GM12878 (cell line): Measurements from ENCODE around the gene CTPS1. TPM values are rescaled to one million over a fixed set of nuclear protein-coding genes. Genes with fewer than 3 reads are reported as not detected.

ENCODE experiments used
- ATAC-seq: fragments of 200-7000 bp; cut with Tn5 transposase; 3 replicates; pipeline ENCODE4 v1.9.1; 2020; ENCODE audit warnings: mild to moderate bottlenecking, moderate library complexity
- BruUV-seq: library from RNA; stranded (reverse); fragments of 400-500 nt; replicated peaks from 2 replicates; lab custom pipeline; 2021; lab: Mats Ljungman, UMichigan
- CTCF ChIA-PET: fragments of 300-600 bp; sonication (Branson Sonifier 250); formaldehyde crosslinking; extraction: SDS; loops from one replicate; lab custom pipeline; 2021; ENCODE audit warnings: inconsistent platforms; lab: Yijun Ruan, JAX
- POLR2A ChIA-PET: fragments of 350-600 bp; formaldehyde crosslinking; extraction: SDS; loops from one replicate; lab custom pipeline; 2021; ENCODE audit warnings: inconsistent platforms; lab: Charles Lee
- RAD21 ChIA-PET: fragments of 300-600 bp; sonication (Branson Sonifier 250); formaldehyde crosslinking; loops from one replicate; lab custom pipeline; 2023; ENCODE audit warnings: antibody characterized with exemption; ENCODE audit not compliant: unreplicated experiment; lab: Charles Lee
- SMC1A ChIA-PET: fragments of 300-600 bp; sonication (Branson Sonifier 250); formaldehyde crosslinking; loops from one replicate; lab custom pipeline; 2023; ENCODE audit not compliant: unreplicated experiment, uncharacterized antibody; lab: Charles Lee
- DNase-seq: peaks from one replicate; pipeline ENCODE4 v3.0.0-alpha.2; 2011; ENCODE audit warnings: low read depth, low spot score
- FAIRE-seq: peaks from 3 replicates; lab custom pipeline; 2011; peaks lifted over from hg19 to GRCh38; lab: Jason Lieb, UNC
- H2AFZ ChIP-seq: 2 replicates; pipeline ENCODE4 v1.6.0; 2011; ENCODE audit warnings: low read depth, low read length, control low read depth; ENCODE audit not compliant: control insufficient read depth
- H3K27ac ChIP-seq: 2 replicates; pipeline ENCODE4 v1.5.1; 2011; ENCODE audit warnings: control low read depth; ENCODE audit not compliant: control insufficient read depth, insufficient read depth
- H3K27me3 ChIP-seq, 2 experiments: replicated peaks in 1 of 2; 2 replicates each; pipeline versions ENCODE4 v1.6.0 to v1.6.1; 2011; ENCODE audit warnings: low read length in 1 of 2; ENCODE audit not compliant: control insufficient read depth in 2 of 2, insufficient read depth in 2 of 2
- H3K36me3 ChIP-seq, 2 experiments: 2 replicates each; pipeline ENCODE4 v1.5.1; 2011; ENCODE audit warnings: low read length in 1 of 2; ENCODE audit not compliant: control insufficient read depth in 2 of 2, insufficient read depth in 2 of 2
- H3K4me1 ChIP-seq: 2 replicates; pipeline ENCODE4 v1.6.1; 2011; ENCODE audit warnings: mild to moderate bottlenecking, low read length, moderate library complexity, mixed read lengths; ENCODE audit not compliant: control insufficient read depth, insufficient read depth
- H3K4me2 ChIP-seq: 2 replicates; pipeline ENCODE4 v1.6.0; 2011; ENCODE audit warnings: control low read depth; ENCODE audit not compliant: control insufficient read depth, insufficient read depth
- H3K4me3 ChIP-seq: fragments of 200-600 bp; sonication (generic); 2 replicates; pipeline ENCODE4 v1.5.1; 2016
- H3K79me2 ChIP-seq: 2 replicates; pipeline ENCODE4 v1.6.0; 2011; ENCODE audit warnings: low read length; ENCODE audit not compliant: control insufficient read depth, insufficient read depth
- H3K9ac ChIP-seq: 2 replicates; pipeline ENCODE4 v1.8.0; 2011; ENCODE audit warnings: low read length, control low read depth, mixed read lengths; ENCODE audit not compliant: control insufficient read depth, insufficient read depth
- H3K9me3 ChIP-seq: replicated peaks from 3 replicates; pipeline ENCODE4 v1.5.1; 2011; ENCODE audit warnings: mild to moderate bottlenecking, low read length; ENCODE audit not compliant: control insufficient read depth, insufficient read depth
- H4K20me1 ChIP-seq: 2 replicates; pipeline ENCODE4 v1.6.0; 2011; ENCODE audit not compliant: control insufficient read depth, insufficient read depth
- CBX5 ChIP-seq: sonication (generic); IDR thresholded peaks from 2 replicates; pipeline ENCODE4 v1.6.1; 2016; ENCODE audit warnings: low read depth, moderate library complexity, mild to moderate bottlenecking, inconsistent platforms
- CEBPB ChIP-seq, 2 experiments: fragments of 150-350 bp in 1 of 2; IDR thresholded peaks; 2 replicates each; pipeline ENCODE4 v1.6.1; 2012 to 2014; ENCODE audit warnings: low read depth in 2 of 2, low read length in 2 of 2, borderline replicate concordance in 1 of 2, inconsistent platforms in 1 of 2
- CREM ChIP-seq: IDR thresholded peaks from 2 replicates; pipeline ENCODE4 v1.6.1; 2014; ENCODE audit warnings: antibody characterized with exemption, low read depth
- IKZF2 ChIP-seq, 2 experiments: fragments of 450-650 bp; IDR thresholded peaks; 2 replicates each; pipeline ENCODE4 v1.6.1; 2017; ENCODE audit warnings: mild to moderate bottlenecking in 2 of 2, moderate library complexity in 2 of 2
- MYC ChIP-seq: IDR thresholded peaks from 2 replicates; pipeline ENCODE4 v1.6.1; 2011; ENCODE audit warnings: mild to moderate bottlenecking, low read length, moderate library complexity, inconsistent platforms; ENCODE audit not compliant: insufficient read depth, insufficient replicate concordance, insufficient read length, severe bottlenecking
- POLR2A ChIP-seq: IDR thresholded peaks from 2 replicates; pipeline ENCODE4 v1.6.1; 2011; ENCODE audit warnings: low read depth, mild to moderate bottlenecking, low read length
- POLR2AphosphoS5 ChIP-seq: IDR thresholded peaks from 2 replicates; pipeline ENCODE4 v1.6.1; 2011; ENCODE audit warnings: mild to moderate bottlenecking, low read length, inconsistent platforms
- RAD21 ChIP-seq: IDR thresholded peaks from 2 replicates; pipeline ENCODE4 v1.6.1; 2011; ENCODE audit warnings: mild to moderate bottlenecking, low read depth, low read length, moderate library complexity; ENCODE audit not compliant: insufficient read depth
- RAD51 ChIP-seq: fragments of 450-650 bp; IDR thresholded peaks from 2 replicates; pipeline ENCODE4 v1.6.1; 2016; ENCODE audit warnings: moderate library complexity, mild to moderate bottlenecking, inconsistent platforms
- RBBP5 ChIP-seq: fragments of 200-600 bp; sonication (generic); conservative IDR thresholded peaks from 2 replicates; pipeline ENCODE4 v1.6.1; 2016
- RELA ChIP-seq: fragments of 450-650 bp; IDR thresholded peaks from 2 replicates; pipeline ENCODE4 v1.8.0; 2014; ENCODE audit warnings: borderline replicate concordance; ENCODE audit not compliant: partially characterized antibody
- SP1 ChIP-seq: IDR thresholded peaks from one replicate; pipeline ENCODE4 v1.6.1; 2011; ENCODE audit warnings: low read depth, low read length
- SREBF2 ChIP-seq: IDR thresholded peaks from 2 replicates; pipeline ENCODE4 v1.6.1; 2012; ENCODE audit warnings: mild to moderate bottlenecking, low read length
- TCF3 ChIP-seq: IDR thresholded peaks from 2 replicates; pipeline ENCODE4 v1.6.1; 2012; ENCODE audit warnings: low read depth, mild to moderate bottlenecking, low read length, borderline replicate concordance; ENCODE audit not compliant: insufficient read depth
- ZNF217 ChIP-seq: fragments of 450-650 bp; IDR thresholded peaks from 2 replicates; pipeline ENCODE4 v1.6.1; 2017; ENCODE audit warnings: antibody characterized with exemption, mild to moderate bottlenecking
- ZSCAN29 ChIP-seq: fragments of 450-650 bp; IDR thresholded peaks from 2 replicates; pipeline ENCODE4 v1.6.1; 2017; ENCODE audit warnings: mild to moderate bottlenecking, moderate library complexity
- WGBS: methylation state at CpG from one replicate; pipeline ENCODE4 v1.1.6; 2016; ENCODE audit warnings: low lambda C conversion rate; ENCODE audit not compliant: insufficient replicate concordance, insufficient coverage; ENCODE audit errors: missing lambda C conversion rate; 5-methylcytosine and 5-hydroxymethylcytosine counted together
- in situ Hi-C: fragments of 300-500 bp; cut with MboI; formaldehyde crosslinking; loops from 9 replicates; pipeline ENCODE4 v1.14.3; 2018; ENCODE audit warnings: mixed read lengths
- intact Hi-C: fragments of 100-400 bp; cut with micrococcal nuclease; formaldehyde crosslinking; loops from one replicate; pipeline ENCODE4 v1.14.2; 2022; ENCODE audit not compliant: unreplicated experiment
- polyA plus RNA-seq, 11 experiments: library from polyadenylated mRNA; depleted of rRNA in 4 of 11; unstranded in 6 of 11; stranded (reverse) in 5 of 11; fragments of >200 nt; fragmentation: Nextera tagmentation in 4 of 11; fragmentation: Illumina TruSeq in 1 of 11; extraction: Ambion mirVana in 4 of 11; extraction: Trizol in 1 of 11; gene quantifications; 1 replicate in 1 of 11; 2 replicates in 10 of 11; pipeline versions ENCODE4 v1.2.1 to v1.2.3, GENCODE V29; 2011 to 2016; ENCODE audit warnings: inconsistent platforms in 2 of 11, missing spikeins in 2 of 11, low read depth in 1 of 11
- total RNA-seq, 4 experiments: library from RNA; depleted of rRNA in 3 of 4; stranded (reverse); fragments of >200 nt in 3 of 4; fragmentation: Illumina TruSeq in 1 of 4; extraction: Trizol in 1 of 4; gene quantifications; 2 replicates each; pipeline versions ENCODE4 v1.2.1 to v1.2.3, GENCODE V29; 2013 to 2021
- TF ChIP-seq, protein P1 (sequence below): IDR thresholded peaks from 2 replicates; pipeline ENCODE4 v1.6.1; 2012; ENCODE audit warnings: low read length, inconsistent platforms
- TF ChIP-seq, protein P2 (sequence below): fragments of 450-650 bp; IDR thresholded peaks from 2 replicates; pipeline ENCODE4 v1.6.1; 2016; ENCODE audit warnings: mild to moderate bottlenecking

The CTPS1 gene
- total and polyA plus RNA-seq, 10 of the 15 experiments (the other 5 are each of a cell fraction or from before 2014, with no cell fraction given), result 27.5 to 106 (median 62.8) TPM

GRCh38 chr1:41018018-41018410 is 38.5 kb downstream of the CTPS1 start:
- 79% methylated on average over 8 of the region's 8 CpGs for WGBS
- ChIA-PET POLR2A (no interaction called here), CTCF (interaction anchor here (0.6 kb wide), 1 partner anchor 14 kb away, joined by 3 read pairs; no protein-coding TSS in a partner anchor)

GRCh38 chr1:41019353-41019745 is 39.9 kb downstream of the CTPS1 start:
- ChIA-PET CTCF (no interaction called here), POLR2A (no interaction called here), RAD21 (no interaction called here), SMC1A (interaction anchor here (1.0 kb wide), 1 partner anchor 94 kb away, joined by 3 read pairs; no protein-coding TSS in a partner anchor)
- H3K4me2 ChIP-seq, result no peak overlapping the region
- H3K36me3 ChIP-seq, result peaks cover 4 to 25% of the 10 kb centered on the region in 2 experiments; a peak in 2 of 4 replicates
- no peak for ATAC-seq
- FAIRE-seq, result no peak
- DNase-seq, result no peak
- H3K79me2 ChIP-seq, result no peaks in the 10 kb centered on the region
- H3K27ac ChIP-seq, result no peak overlapping the region
- BruUV-seq, result no TSS peak
- no peak overlapping the region for H2AFZ ChIP-seq
- no peaks in the 10 kb centered on the region for H3K27me3 ChIP-seq
- in situ Hi-C loops, result no loop called here
- H3K4me1 ChIP-seq, result no peaks in the 10 kb centered on the region
- H3K9me3 ChIP-seq, result no peaks in the 10 kb centered on the region
- intact Hi-C loops, result no loop called here
- WGBS, result 0% methylated on average over 2 of the region's 2 CpGs
- H4K20me1 ChIP-seq, result no peaks in the 10 kb centered on the region
- H3K4me3 ChIP-seq, result no peak overlapping the region
- H3K9ac ChIP-seq, result no peak overlapping the region
- TF ChIP-seq CBX5, result no peak
- TF ChIP-seq, protein P1, sequence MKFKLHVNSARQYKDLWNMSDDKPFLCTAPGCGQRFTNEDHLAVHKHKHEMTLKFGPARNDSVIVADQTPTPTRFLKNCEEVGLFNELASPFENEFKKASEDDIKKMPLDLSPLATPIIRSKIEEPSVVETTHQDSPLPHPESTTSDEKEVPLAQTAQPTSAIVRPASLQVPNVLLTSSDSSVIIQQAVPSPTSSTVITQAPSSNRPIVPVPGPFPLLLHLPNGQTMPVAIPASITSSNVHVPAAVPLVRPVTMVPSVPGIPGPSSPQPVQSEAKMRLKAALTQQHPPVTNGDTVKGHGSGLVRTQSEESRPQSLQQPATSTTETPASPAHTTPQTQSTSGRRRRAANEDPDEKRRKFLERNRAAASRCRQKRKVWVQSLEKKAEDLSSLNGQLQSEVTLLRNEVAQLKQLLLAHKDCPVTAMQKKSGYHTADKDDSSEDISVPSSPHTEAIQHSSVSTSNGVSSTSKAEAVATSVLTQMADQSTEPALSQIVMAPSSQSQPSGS, result no peak
- TF ChIP-seq CREM, result no peak
- no peak for TF ChIP-seq RELA
- no peak for TF ChIP-seq ZSCAN29
- TF ChIP-seq RBBP5, result no peak
- no peak for TF ChIP-seq RAD51
- no peak for TF ChIP-seq SREBF2
- TF ChIP-seq RAD21, result no peak
- no peak for TF ChIP-seq SP1
- no peak for TF ChIP-seq MYC
- TF ChIP-seq TCF3, result no peak
- no peak for TF ChIP-seq IKZF2 (IDR thresholded peaks at IDR 0.05)

More at GRCh38 chr1:41018018-41018410, 38.5 kb downstream of the CTPS1 start:
- Histone ChIP-seq H3K4me2 (no peak overlapping the region), H3K4me3 (no peak overlapping the region), H3K4me1 (no peaks in the 10 kb centered on the region), H3K79me2 (no peaks in the 10 kb centered on the region), H3K27ac (no peak overlapping the region), H3K36me3 (peaks cover 8 to 29% of the 10 kb centered on the region in 2 experiments; a peak in 3 of 4 replicates), H2AFZ (no peak overlapping the region), H3K9ac (no peak overlapping the region), H3K9me3 (no peaks in the 10 kb centered on the region), H3K27me3 (no peaks in the 10 kb centered on the region), H4K20me1 (no peaks in the 10 kb centered on the region)
- in situ Hi-C loops (no loop called here), intact Hi-C loops (no loop called here)
- ChIA-PET SMC1A (no interaction called here), RAD21 (no interaction called here)
- no TSS peak for BruUV-seq
- ATAC-seq (no peak), DNase-seq (no peak), FAIRE-seq (no peak)
- TF ChIP-seq POLR2A, result peak; percentile 4; the same call in 1 of the 2 replicates
- no peak for TF ChIP-seq ZNF217
- TF ChIP-seq, protein P2, sequence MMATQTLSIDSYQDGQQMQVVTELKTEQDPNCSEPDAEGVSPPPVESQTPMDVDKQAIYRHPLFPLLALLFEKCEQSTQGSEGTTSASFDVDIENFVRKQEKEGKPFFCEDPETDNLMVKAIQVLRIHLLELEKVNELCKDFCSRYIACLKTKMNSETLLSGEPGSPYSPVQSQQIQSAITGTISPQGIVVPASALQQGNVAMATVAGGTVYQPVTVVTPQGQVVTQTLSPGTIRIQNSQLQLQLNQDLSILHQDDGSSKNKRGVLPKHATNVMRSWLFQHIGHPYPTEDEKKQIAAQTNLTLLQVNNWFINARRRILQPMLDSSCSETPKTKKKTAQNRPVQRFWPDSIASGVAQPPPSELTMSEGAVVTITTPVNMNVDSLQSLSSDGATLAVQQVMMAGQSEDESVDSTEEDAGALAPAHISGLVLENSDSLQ, result no peak
- no peak for TF ChIP-seq CEBPB (IDR thresholded peaks at IDR 0.05; ENCODE audit: borderline replicate concordance in 1 of 2, low read depth in 2 of 2, low read length in 2 of 2)
- no peak for TF ChIP-seq ZSCAN29
- no peak for TF ChIP-seq POLR2AphosphoS5
